HUES64 (cell line): Measurements from ENCODE around the gene KYAT1. TPM values are rescaled to one million over a fixed set of nuclear protein-coding genes. Genes with fewer than 3 reads are reported as not detected.

Source experiments
- H3K27ac ChIP-seq: 2 replicates; pipeline ENCODE4 v1.7.0; 2013; ENCODE audit warnings: low read depth, low read length, inconsistent platforms
- H3K27me3 ChIP-seq: 2 replicates; pipeline ENCODE4 v1.6.1; 2013; ENCODE audit warnings: mild to moderate bottlenecking, low read length; ENCODE audit not compliant: insufficient read depth
- H3K36me3 ChIP-seq: 2 replicates; pipeline ENCODE4 v1.6.1; 2013; ENCODE audit warnings: mild to moderate bottlenecking, low read length; ENCODE audit not compliant: insufficient read depth
- H3K4me1 ChIP-seq: 2 replicates; pipeline ENCODE4 v1.6.1; 2013; ENCODE audit warnings: mild to moderate bottlenecking, low read length, moderate library complexity; ENCODE audit not compliant: insufficient read depth
- H3K4me3 ChIP-seq: 2 replicates; pipeline ENCODE4 v1.5.1; 2013; ENCODE audit warnings: mild to moderate bottlenecking, low read length, moderate library complexity
- H3K9ac ChIP-seq: 2 replicates; pipeline ENCODE4 v1.6.1; 2013; ENCODE audit warnings: mild to moderate bottlenecking, low read depth, low read length
- H3K9me3 ChIP-seq: 2 replicates; pipeline ENCODE4 v1.6.1; 2013; ENCODE audit warnings: low read depth, low read length; ENCODE audit not compliant: insufficient read depth
- WGBS: fragments of 150-250, 120-280 bp; methylation state at CpG from one replicate; pipeline ENCODE4 v1.1.7; 2013; ENCODE audit warnings: missing lambda C conversion rate; 5-methylcytosine and 5-hydroxymethylcytosine counted together
- polyA plus RNA-seq, 2 experiments: library from polyadenylated mRNA; stranded (reverse); fragments of 50-300 nt; gene quantifications; one replicate each; pipeline ENCODE4 v1.2.3, GENCODE V29; 2013

The KYAT1 gene
- polyA plus RNA-seq (2013, experiment 1 of 2) = 13.7 TPM
- polyA plus RNA-seq (2013, experiment 2 of 2) = 16.9 TPM

- peak within 1 kb of the TSS; percentile 99 for H3K4me3 ChIP-seq
- WGBS = under 1% methylated on average over 70 of the region's 70 CpGs
- peak within 1 kb of the TSS; percentile 83 for H3K27ac ChIP-seq
- no peaks in the 10 kb centered on the region for H3K27me3 ChIP-seq
- peaks cover 12% of the 10 kb centered on the region; the same call in 1 of the 2 replicates for H3K4me1 ChIP-seq
- H3K36me3 ChIP-seq = peaks cover 24% of the 10 kb centered on the region
- H3K9me3 ChIP-seq = no peaks in the 10 kb centered on the region
- peak within 1 kb of the TSS; percentile 95 for H3K9ac ChIP-seq
Measured at GRCh38 chr9:128881884-128882676, at the start of gene KYAT1, which contains the start of gene LRRC8A. Gene KYAT1, minus strand, starts transcription at chr9:128881950. Its CDS starts 36,545 bp downstream, at chr9:128845405. Gene LRRC8A, plus strand, starts transcription at chr9:128882133. Its CDS starts 25,032 bp downstream, at chr9:128907165.

- no peaks in the 10 kb centered on the region for H3K4me1 ChIP-seq
- no peaks in the 10 kb centered on the region for H3K27me3 ChIP-seq
- H3K9me3 ChIP-seq = no peaks in the 10 kb centered on the region
- no peak overlapping the region for H3K4me3 ChIP-seq
- no peak overlapping the region for H3K27ac ChIP-seq
- H3K9ac ChIP-seq = no peak overlapping the region
- WGBS = 94% methylated on average over 4 of the region's 4 CpGs
- no peaks in the 10 kb centered on the region for H3K36me3 ChIP-seq
Measured at GRCh38 chr9:128929560-128929959, 47.8 kb upstream of the KYAT1 start.

DNA sequence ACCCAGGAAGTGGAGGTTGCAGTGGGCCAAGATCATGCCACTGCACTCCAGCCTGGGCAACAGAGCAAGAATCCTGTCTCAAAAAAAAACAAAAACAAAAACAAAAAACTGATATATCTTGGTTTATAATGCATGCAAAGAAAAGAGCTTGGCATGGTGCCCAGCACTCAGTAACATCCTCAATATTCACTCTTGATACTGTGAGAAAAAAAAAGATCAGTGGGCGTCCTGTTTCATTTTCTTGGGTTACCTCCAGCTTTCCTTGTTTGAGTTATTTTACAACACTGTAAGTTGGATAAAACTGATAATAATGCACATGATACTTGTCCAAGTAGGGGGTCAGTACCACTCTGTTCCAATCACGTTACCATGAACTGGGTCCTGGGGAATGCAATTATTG is 46.9 kb upstream of the KYAT1 start:
- Histone ChIP-seq H3K4me3 (no peak overlapping the region), H3K27me3 (no peaks in the 10 kb centered on the region), H3K4me1 (no peaks in the 10 kb centered on the region), H3K9me3 (no peaks in the 10 kb centered on the region), H3K9ac (no peak overlapping the region), H3K27ac (no peak overlapping the region), H3K36me3 (no peaks in the 10 kb centered on the region)
- WGBS = 94% methylated on average over 1 of the region's 2 CpGs

GRCh38 chr9:128927731-128928411 is 46.1 kb upstream of the KYAT1 start:
- Histone ChIP-seq H3K36me3 (no peaks in the 10 kb centered on the region), H3K9me3 (no peaks in the 10 kb centered on the region), H3K4me1 (no peaks in the 10 kb centered on the region), H3K4me3 (no peak overlapping the region), H3K9ac (no peak overlapping the region), H3K27ac (no peak overlapping the region), H3K27me3 (no peaks in the 10 kb centered on the region)
- 36% methylated on average over 10 of the region's 10 CpGs for WGBS

- WGBS = 97% methylated on average over 6 of the region's 6 CpGs
- Histone ChIP-seq H3K9ac (no peak overlapping the region), H3K4me3 (no peak overlapping the region), H3K27me3 (no peaks in the 10 kb centered on the region), H3K9me3 (no peaks in the 10 kb centered on the region), H3K27ac (no peak overlapping the region), H3K36me3 (peaks cover 7% of the 10 kb centered on the region; the same call in 1 of the 2 replicates), H3K4me1 (peaks cover 5% of the 10 kb centered on the region)
Measured at GRCh38 chr9:128923493-128923883, 41.7 kb upstream of the KYAT1 start.

- Histone ChIP-seq H3K9ac (peak overlapping the region; percentile 64), H3K36me3 (peaks cover 18% of the 10 kb centered on the region), H3K27ac (peak overlapping the region; percentile 80), H3K9me3 (no peaks in the 10 kb centered on the region), H3K4me1 (peaks cover 5% of the 10 kb centered on the region), H3K4me3 (peak overlapping the region; percentile 59), H3K27me3 (no peaks in the 10 kb centered on the region)
- 7% methylated on average over 30 of the region's 32 CpGs for WGBS
Measured at GRCh38 chr9:128921881-128922763, 40.4 kb upstream of the KYAT1 start.

- no peaks in the 10 kb centered on the region for H3K27me3 ChIP-seq
- WGBS = 84% methylated on average over 13 of the region's 13 CpGs
- peak within 1 kb of the TSS; percentile 80 for H3K27ac ChIP-seq
- H3K36me3 ChIP-seq = peaks cover 34% of the 10 kb centered on the region
- peaks cover 5% of the 10 kb centered on the region for H3K4me1 ChIP-seq
- no peaks in the 10 kb centered on the region for H3K9me3 ChIP-seq
- peak within 1 kb of the TSS; percentile 64; the same call in 1 of the 2 replicates for H3K9ac ChIP-seq
- H3K4me3 ChIP-seq = peak within 1 kb of the TSS; percentile 59
Measured at GRCh38 chr9:128920381-128921058, 38.8 kb upstream of the KYAT1 start, which contains the start of gene PHYHD1. Gene PHYHD1, plus strand, starts transcription at chr9:128920982. Its CDS starts 1,342 bp downstream, at chr9:128922324.

- H3K4me1 ChIP-seq = peaks cover 5% of the 10 kb centered on the region
- 90% methylated on average over 13 of the region's 14 CpGs for WGBS
- no peak overlapping the region for H3K4me3 ChIP-seq
- no peak overlapping the region for H3K27ac ChIP-seq
- peaks cover 40% of the 10 kb centered on the region for H3K36me3 ChIP-seq
- no peaks in the 10 kb centered on the region for H3K9me3 ChIP-seq
- H3K27me3 ChIP-seq = no peaks in the 10 kb centered on the region
- H3K9ac ChIP-seq = no peak overlapping the region
Measured at GRCh38 chr9:128919402-128920089, 37.8 kb upstream of the KYAT1 start.

DNA sequence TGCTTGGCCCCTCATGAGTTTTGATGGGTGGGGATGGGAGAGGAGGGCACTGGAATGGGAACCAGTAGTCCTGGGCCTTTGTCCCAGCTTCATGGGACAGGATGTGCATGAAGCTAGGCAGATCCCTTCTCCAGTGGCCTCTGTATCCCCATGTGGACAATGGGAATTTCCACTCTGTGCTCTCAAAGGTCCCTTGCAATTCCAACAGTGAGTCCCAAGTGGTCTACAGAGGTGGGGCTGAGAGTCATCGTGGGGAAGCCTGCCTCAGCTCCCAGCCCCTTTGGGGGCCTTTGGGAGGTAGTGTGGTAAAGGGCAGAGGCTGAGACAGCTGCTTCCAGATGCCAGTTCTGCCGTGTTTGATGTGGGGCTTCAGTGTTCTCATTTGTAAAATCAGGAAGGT is 37.2 kb upstream of the KYAT1 start:
- Histone ChIP-seq H3K27ac (no peak overlapping the region), H3K27me3 (no peaks in the 10 kb centered on the region), H3K9ac (no peak overlapping the region), H3K9me3 (no peaks in the 10 kb centered on the region), H3K4me1 (peaks cover 5% of the 10 kb centered on the region), H3K4me3 (no peak overlapping the region), H3K36me3 (peaks cover 41% of the 10 kb centered on the region)
- WGBS = 88% methylated on average over 2 of the region's 2 CpGs
